Measurements from ENCODE around the gene HPSE2.

DNA sequence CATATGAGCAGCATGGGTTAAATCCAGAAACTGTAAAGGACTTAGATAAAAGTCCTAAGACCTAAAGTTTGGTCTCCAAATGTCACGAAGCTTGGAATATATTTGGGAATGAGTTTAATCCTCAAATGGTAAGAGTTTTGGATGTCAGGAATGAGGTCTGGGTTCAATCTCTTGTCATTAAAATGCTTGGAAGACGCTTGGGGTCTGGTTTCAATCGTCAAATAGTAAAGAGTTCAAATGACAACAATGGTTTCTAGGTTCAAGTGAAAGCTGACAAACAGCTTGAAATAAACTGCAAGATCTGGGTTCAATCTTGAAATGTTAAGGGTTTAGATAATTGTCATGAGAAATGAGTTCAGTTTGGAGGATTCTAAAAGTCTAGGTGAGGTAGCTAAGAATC is 403.5 kb downstream of the HPSE2 start:
- TF ChIP-seq EP300 (IDR thresholded peaks at IDR 0.05) (no peak), POLR2A (IDR thresholded peaks at IDR 0.05) (no peak)
- TF ChIP-seq, protein P1, sequence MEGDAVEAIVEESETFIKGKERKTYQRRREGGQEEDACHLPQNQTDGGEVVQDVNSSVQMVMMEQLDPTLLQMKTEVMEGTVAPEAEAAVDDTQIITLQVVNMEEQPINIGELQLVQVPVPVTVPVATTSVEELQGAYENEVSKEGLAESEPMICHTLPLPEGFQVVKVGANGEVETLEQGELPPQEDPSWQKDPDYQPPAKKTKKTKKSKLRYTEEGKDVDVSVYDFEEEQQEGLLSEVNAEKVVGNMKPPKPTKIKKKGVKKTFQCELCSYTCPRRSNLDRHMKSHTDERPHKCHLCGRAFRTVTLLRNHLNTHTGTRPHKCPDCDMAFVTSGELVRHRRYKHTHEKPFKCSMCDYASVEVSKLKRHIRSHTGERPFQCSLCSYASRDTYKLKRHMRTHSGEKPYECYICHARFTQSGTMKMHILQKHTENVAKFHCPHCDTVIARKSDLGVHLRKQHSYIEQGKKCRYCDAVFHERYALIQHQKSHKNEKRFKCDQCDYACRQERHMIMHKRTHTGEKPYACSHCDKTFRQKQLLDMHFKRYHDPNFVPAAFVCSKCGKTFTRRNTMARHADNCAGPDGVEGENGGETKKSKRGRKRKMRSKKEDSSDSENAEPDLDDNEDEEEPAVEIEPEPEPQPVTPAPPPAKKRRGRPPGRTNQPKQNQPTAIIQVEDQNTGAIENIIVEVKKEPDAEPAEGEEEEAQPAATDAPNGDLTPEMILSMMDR (IDR thresholded peaks at IDR 0.05), result no peak
